Measurements from ENCODE around the gene GGN.
A peak's percentile ranks its signal among the peaks of the same experiment; 100 is the strongest.

GGN gene

DNA sequence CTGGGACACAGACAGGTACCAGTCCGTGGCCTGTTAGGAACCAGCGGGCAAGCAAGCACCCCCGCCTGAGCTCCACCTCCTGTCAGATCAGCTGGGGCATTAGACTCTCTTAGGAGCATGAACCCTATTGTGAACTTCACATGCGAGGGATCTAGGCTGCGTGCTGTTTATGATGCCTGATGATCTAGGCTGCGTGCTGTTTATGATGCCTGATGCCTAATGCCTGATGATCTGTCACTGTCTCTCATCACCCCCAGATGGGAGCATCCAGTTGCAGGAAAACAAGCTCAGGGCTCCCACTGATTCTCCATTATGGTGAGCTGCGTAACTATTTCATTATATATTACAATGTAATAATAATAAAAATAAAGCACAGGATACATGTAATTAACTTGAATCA lies 34.6 kb upstream of the GGN start:
- POLR2A ChIA-PET: no interaction called here
- CTCF ChIA-PET: interaction anchor here (1.3 kb wide), 1 partner anchor 20 kb away, joined by 5 read pairs; the partner anchor contains the start of gene FAM98C
- TF ChIP-seq, protein P1, sequence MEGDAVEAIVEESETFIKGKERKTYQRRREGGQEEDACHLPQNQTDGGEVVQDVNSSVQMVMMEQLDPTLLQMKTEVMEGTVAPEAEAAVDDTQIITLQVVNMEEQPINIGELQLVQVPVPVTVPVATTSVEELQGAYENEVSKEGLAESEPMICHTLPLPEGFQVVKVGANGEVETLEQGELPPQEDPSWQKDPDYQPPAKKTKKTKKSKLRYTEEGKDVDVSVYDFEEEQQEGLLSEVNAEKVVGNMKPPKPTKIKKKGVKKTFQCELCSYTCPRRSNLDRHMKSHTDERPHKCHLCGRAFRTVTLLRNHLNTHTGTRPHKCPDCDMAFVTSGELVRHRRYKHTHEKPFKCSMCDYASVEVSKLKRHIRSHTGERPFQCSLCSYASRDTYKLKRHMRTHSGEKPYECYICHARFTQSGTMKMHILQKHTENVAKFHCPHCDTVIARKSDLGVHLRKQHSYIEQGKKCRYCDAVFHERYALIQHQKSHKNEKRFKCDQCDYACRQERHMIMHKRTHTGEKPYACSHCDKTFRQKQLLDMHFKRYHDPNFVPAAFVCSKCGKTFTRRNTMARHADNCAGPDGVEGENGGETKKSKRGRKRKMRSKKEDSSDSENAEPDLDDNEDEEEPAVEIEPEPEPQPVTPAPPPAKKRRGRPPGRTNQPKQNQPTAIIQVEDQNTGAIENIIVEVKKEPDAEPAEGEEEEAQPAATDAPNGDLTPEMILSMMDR (IDR thresholded peaks at IDR 0.05; ENCODE audit: control extremely low read depth, extremely low read depth, low read depth, missing control alignments): no peak
- no peak for DNase-seq (ENCODE audit: extremely low spot score)

DNA sequence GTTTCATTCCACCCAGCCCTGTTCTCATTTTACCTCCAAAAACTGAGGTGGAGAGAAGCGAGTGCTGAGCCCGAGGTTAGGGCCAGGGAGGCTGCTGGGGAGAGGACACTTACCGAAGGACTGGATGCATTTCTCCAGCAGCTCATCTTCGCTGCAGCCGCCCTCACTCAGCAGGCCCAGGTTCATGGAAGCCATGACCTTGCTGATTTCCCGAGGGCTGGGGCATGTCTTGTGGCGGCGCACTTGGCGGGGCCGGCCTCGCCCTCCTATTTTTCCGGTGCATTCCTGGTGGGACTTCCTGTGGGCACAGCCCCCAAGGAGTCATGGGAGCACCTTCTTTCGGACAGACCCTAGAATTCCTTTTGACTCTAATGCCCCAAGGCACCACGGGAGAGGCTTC lies 34.0 kb upstream of the GGN start:
- ChIA-PET CTCF (interaction anchor here (1.3 to 3.4 kb wide), 2 partner anchors 19 kb away, joined by 5 to 25 read pairs; partner anchors contain the start of gene FAM98C), POLR2A (no interaction called here)
- TF ChIP-seq, protein P1 (IDR thresholded peaks at IDR 0.05; ENCODE audit: control extremely low read depth, extremely low read depth, low read depth, missing control alignments): no peak

DNA sequence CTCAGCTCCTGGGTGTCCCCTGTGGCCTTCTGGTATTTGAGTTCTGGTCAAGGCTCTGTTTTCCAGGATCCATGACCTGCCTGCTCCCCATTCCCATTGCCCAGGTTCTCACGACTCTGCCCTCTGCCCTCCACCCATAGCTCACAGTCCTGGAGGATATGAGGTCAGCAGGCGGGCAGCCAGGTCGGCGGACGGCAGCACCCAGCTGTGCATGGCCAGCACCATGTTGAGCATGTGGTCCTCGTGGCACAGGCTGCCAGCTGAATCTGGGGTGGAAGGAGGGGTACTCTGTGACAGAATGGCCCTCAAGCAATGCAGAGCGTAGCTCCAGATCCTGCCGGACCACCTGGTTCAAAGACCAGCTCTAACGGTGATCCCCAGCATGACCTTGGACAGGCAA lies 33.1 kb upstream of the GGN start:
- ChIA-PET CTCF (interaction anchor here (3.4 kb wide), 1 partner anchor 18 kb away, joined by 25 read pairs; the partner anchor contains the start of gene FAM98C), POLR2A (no interaction called here)
- TF ChIP-seq, protein P1 (IDR thresholded peaks at IDR 0.05; ENCODE audit: control extremely low read depth, extremely low read depth, low read depth, missing control alignments): no peak
- no peak for DNase-seq (ENCODE audit: extremely low spot score)

More for the DNA sequence above, 34.0 kb upstream of the GGN start:
- DNase-seq (ENCODE audit: extremely low spot score): no peak

DNA sequence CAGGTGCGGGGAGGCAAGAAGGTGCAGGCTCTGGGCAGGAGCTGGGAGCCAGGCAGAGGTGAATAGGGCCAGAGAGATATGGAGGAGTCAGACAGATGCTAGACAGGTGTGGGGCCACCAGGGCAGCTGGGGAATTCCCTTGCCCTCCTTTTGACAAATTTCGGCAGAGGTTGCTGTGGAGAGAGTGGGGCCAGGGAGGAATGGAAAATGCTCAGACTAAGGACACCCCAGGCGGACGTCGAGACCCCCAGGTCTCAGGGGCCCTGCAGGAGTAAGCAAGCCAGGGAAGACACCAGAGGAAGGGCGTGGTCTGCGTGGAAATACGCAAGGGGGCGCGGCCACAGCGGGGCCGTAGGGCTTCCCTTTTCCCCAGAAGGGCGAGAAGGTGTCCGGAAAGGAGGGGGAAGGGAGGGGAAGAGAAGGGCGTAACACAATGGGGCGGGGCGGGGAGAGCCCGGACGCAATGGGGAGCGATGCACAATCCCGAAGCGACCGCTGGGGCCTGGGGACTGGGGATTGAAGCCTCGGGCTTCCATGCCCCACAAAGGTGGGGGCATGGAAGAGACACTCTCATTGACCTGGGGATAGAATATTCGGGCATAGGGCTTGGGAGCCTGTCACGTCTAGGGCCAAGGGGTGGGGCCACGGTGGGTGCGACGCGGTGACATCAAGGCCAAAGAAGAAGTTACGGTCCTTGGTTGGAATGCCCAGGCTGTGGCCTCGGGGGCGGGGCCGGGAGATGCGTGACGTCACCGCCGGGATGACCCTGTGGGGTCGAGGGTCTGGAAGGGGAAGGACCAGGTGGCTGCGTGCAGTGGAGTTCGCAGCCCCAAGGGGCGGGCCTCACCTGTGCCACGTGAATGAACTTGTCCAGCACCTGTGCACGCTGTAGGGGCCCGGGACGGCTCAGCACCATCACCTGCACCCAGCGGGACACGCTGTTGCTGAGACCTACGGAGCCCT lies 30.0 kb upstream of the GGN start:
- POLR2A ChIA-PET: no interaction called here
- CTCF ChIA-PET: interaction anchor here (4.7 kb wide), 1 partner anchor 14 kb away, joined by 37 read pairs; the partner anchor contains the start of gene FAM98C

DNA sequence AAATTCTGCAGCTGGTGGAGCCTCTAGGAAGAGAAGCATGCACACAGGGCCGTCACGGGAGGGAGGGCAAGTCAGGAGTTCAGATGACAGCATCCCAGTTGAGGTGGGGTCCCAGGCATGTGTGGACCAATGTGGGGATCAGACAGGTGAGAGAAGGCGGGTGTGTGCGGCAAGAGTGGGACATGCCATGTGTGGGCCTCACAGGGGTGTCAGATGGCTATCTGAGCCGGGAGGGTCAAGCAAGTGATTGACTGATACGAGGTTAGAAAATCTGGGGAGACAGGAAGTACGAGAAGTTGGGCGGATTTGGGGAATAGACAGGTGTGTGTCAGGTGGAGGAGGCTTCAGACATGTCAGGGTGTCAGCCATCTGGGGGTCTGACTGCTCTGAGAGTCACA lies 29.3 kb upstream of the GGN start:
- ChIA-PET CTCF (interaction anchor here (4.7 kb wide), 1 partner anchor 13 kb away, joined by 37 read pairs; the partner anchor contains the start of gene FAM98C), POLR2A (interaction anchor here (0.7 kb wide), 1 partner anchor 215 kb away, joined by 7 read pairs; no protein-coding TSS in a partner anchor)

More for the DNA sequence above, 30.0 kb upstream of the GGN start:
- DNase-seq (ENCODE audit: extremely low spot score): peak; percentile 72
- TF ChIP-seq, protein P1 (IDR thresholded peaks at IDR 0.05; ENCODE audit: control extremely low read depth, extremely low read depth, low read depth, missing control alignments): no peak

DNA sequence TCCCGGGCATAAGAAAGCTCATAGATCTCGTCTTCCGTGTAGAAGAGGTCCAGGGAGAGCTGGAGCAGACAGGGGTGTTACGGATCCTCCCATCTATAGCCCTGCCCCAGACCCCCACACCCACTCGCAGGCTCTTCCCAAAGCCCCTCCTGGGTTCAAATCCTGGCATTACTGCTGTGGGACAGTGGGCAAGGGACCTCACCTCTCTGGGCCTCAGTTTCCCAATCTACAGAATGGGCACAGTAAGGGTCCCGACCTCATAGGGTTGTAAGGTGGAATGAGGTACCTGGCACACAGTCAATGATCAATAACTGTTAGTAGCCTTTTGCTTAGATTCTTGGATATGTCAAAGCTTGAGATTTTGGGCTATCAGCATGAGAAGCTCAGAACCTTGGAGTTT lies 25.6 kb upstream of the GGN start:
- ChIA-PET CTCF (interaction anchor here (0.7 to 4.7 kb wide), 3 partner anchors 10 to 536 kb away, joined by 3 to 37 read pairs (median 3); partner anchors contain the start of gene FAM98C), POLR2A (interaction anchor here (0.6 kb wide), 1 partner anchor 958 kb away, joined by 3 read pairs; no protein-coding TSS in a partner anchor)

More for the DNA sequence above, 29.3 kb upstream of the GGN start:
- TF ChIP-seq, protein P1 (IDR thresholded peaks at IDR 0.05; ENCODE audit: control extremely low read depth, extremely low read depth, low read depth, missing control alignments): no peak
- DNase-seq (ENCODE audit: extremely low spot score): no peak

More for the DNA sequence above, 25.6 kb upstream of the GGN start:
- no peak for DNase-seq (ENCODE audit: extremely low spot score)
- TF ChIP-seq, protein P1 (IDR thresholded peaks at IDR 0.05; ENCODE audit: control extremely low read depth, extremely low read depth, low read depth, missing control alignments): no peak

Data from GM10248 (cell line).